NCI-H345 treated with DMSO at 0.1 percent for 48 hours (cell line): ENCODE data around the gene GRM4.
"Not testable (repeated sequence)": the region's sequence is repeated elsewhere in the genome, so short reads cannot be mapped to it uniquely, and the experiment has no call there.

Source experiments
- DNase-seq: peaks from one replicate; lab custom pipeline; 2025; ENCODE audit not compliant: unreplicated experiment; lab: John Stamatoyannopoulos, UW

The GRM4 gene

GRCh38 chr6:34146021-34146782, at the start of gene GRM4:
GRM4 (minus strand) TSS chr6:34146087; CDS start chr6:34133496, 12,591 bp downstream.
- no peak for DNase-seq

GRCh38 chr6:34194772-34195171, 48.9 kb upstream of the GRM4 start:
- no peak for DNase-seq

GRCh38 chr6:34190504-34191122, 44.7 kb upstream of the GRM4 start:
- no peak for DNase-seq

- DNase-seq = no peak
Observed at GRCh38 chr6:34189806-34190503, 44.1 kb upstream of the GRM4 start.

- not testable (repeated sequence) for DNase-seq
Observed at GRCh38 chr6:34184726-34185125, 38.8 kb upstream of the GRM4 start.

GRCh38 chr6:34182751-34183531, 37.1 kb upstream of the GRM4 start:
- no peak for DNase-seq

- no peak for DNase-seq
Observed at GRCh38 chr6:34181908-34182307, 36.0 kb upstream of the GRM4 start.

- DNase-seq = no peak
Observed at GRCh38 chr6:34179106-34179720, 33.3 kb upstream of the GRM4 start.

GRCh38 chr6:34178357-34179105, 32.6 kb upstream of the GRM4 start:
- no peak for DNase-seq

GRCh38 chr6:34177181-34177591, 31.3 kb upstream of the GRM4 start:
- no peak for DNase-seq

- DNase-seq = no peak
Observed at GRCh38 chr6:34176261-34177031, 30.6 kb upstream of the GRM4 start.

- DNase-seq = no peak
Observed at GRCh38 chr6:34174846-34175399, 29.0 kb upstream of the GRM4 start.

GRCh38 chr6:34172961-34173775, 27.3 kb upstream of the GRM4 start:
- no peak for DNase-seq

GRCh38 chr6:34170346-34170745, 24.5 kb upstream of the GRM4 start:
- no peak for DNase-seq

GRCh38 chr6:34169897-34170296, 24.0 kb upstream of the GRM4 start:
- no peak for DNase-seq

- no peak for DNase-seq
Observed at GRCh38 chr6:34161857-34162515, 16.1 kb upstream of the GRM4 start.

- no peak for DNase-seq
Observed at GRCh38 chr6:34159844-34160243, 14.0 kb upstream of the GRM4 start.

GRCh38 chr6:34158876-34159275, 13.0 kb upstream of the GRM4 start:
- no peak for DNase-seq
